Right atrium auricular region (tissue), 2 donors: ENCODE results near the gene APEH. TPM values are rescaled to one million over a fixed set of nuclear protein-coding genes. Genes with fewer than 3 reads are reported as not detected.

ENCODE experiments used
- DNase-seq: peaks from one replicate; pipeline ENCODE4 v3.0.0-alpha.2; 2019; ENCODE audit warnings: low spot score
- H3K27ac ChIP-seq, 2 donors: fragments of 200-600 bp; sonication (generic); 1 replicate in 1 of 2; 2 replicates in 1 of 2; pipeline ENCODE4 v1.5.1; 2016 to 2019
- H3K27me3 ChIP-seq, 2 donors: fragments of 200-600 bp; sonication (generic); one replicate each; pipeline versions ENCODE4 v1.5.1 to v1.6.0; 2017 to 2019
- H3K36me3 ChIP-seq: fragments of 200-600 bp; sonication (generic); one replicate; pipeline ENCODE4 v1.5.1; 2016
- H3K4me1 ChIP-seq, 2 donors: fragments of 200-600 bp; sonication (generic); one replicate each; pipeline versions ENCODE4 v1.5.1 to v1.6.0; 2017 to 2019
- H3K4me3 ChIP-seq, 2 donors: fragments of 200-600 bp; sonication (generic); 1 replicate in 1 of 2; 2 replicates in 1 of 2; pipeline ENCODE4 v1.5.1; 2017 to 2019; ENCODE audit warnings: mild to moderate bottlenecking in 1 of 2, moderate library complexity in 1 of 2
- H3K9me3 ChIP-seq, 2 donors: fragments of 200-600 bp; sonication (generic); one replicate each; pipeline ENCODE4 v1.5.1; 2019
- CTCF ChIP-seq, 2 donors: fragments of 200-600 bp; sonication (generic); IDR thresholded peaks; one replicate each; pipeline ENCODE4 v1.5.1; 2019; ENCODE audit warnings: antibody characterized with exemption in 2 of 2
- total RNA-seq, 2 donors: library from RNA; depleted of rRNA; stranded (reverse); fragments of >200 nt; gene quantifications; one replicate each; pipeline ENCODE4 v1.1.0, GENCODE V29; 2016

The APEH gene
- total RNA-seq, 2 donors from 2014 or later: 61.1 to 67.5 TPM

GRCh38 chr3:49646236-49646635, 27.9 kb upstream of the APEH start:
- H3K36me3 ChIP-seq: no peaks in the 10 kb centered on the region
- no peaks in the 10 kb centered on the region for H3K27me3 ChIP-seq
- TF ChIP-seq CTCF (IDR thresholded peaks at IDR 0.05): no peak
- no peak for DNase-seq
- H3K9me3 ChIP-seq: no peaks in the 10 kb centered on the region
- H3K27ac ChIP-seq: no peak overlapping the region
- H3K4me3 ChIP-seq: no peak overlapping the region
- peaks cover 0 to 14% of the 10 kb centered on the region in 2 donors for H3K4me1 ChIP-seq

GRCh38 chr3:49647741-49648140, 26.4 kb upstream of the APEH start:
- Histone ChIP-seq H3K9me3 (no peaks in the 10 kb centered on the region), H3K36me3 (no peaks in the 10 kb centered on the region), H3K4me3 (no peak overlapping the region), H3K27ac (peak overlapping the region; percentile 49 to 78), H3K27me3 (no peaks in the 10 kb centered on the region), H3K4me1 (peaks cover 0 to 14% of the 10 kb centered on the region in 2 donors)
- TF ChIP-seq CTCF (IDR thresholded peaks at IDR 0.05): no peak
- no peak for DNase-seq

GRCh38 chr3:49648354-49649019, 25.7 kb upstream of the APEH start:
- Histone ChIP-seq H3K27me3 (no peaks in the 10 kb centered on the region), H3K36me3 (no peaks in the 10 kb centered on the region), H3K4me3 (no peak overlapping the region), H3K4me1 (peaks cover 0 to 14% of the 10 kb centered on the region in 2 donors), H3K9me3 (no peaks in the 10 kb centered on the region), H3K27ac (peak overlapping the region; percentile 49 to 78)
- TF ChIP-seq CTCF (IDR thresholded peaks at IDR 0.05): no peak
- no peak for DNase-seq

- Histone ChIP-seq H3K9me3 (no peaks in the 10 kb centered on the region), H3K4me3 (no peak overlapping the region), H3K36me3 (no peaks in the 10 kb centered on the region), H3K4me1 (peaks cover 0 to 14% of the 10 kb centered on the region in 2 donors), H3K27me3 (no peaks in the 10 kb centered on the region), H3K27ac (no peak overlapping the region)
- no peak for DNase-seq
- no peak for TF ChIP-seq CTCF (IDR thresholded peaks at IDR 0.05)
Measured at GRCh38 chr3:49649576-49649975, 24.6 kb upstream of the APEH start.

GRCh38 chr3:49650177-49650576, 24.0 kb upstream of the APEH start:
- Histone ChIP-seq H3K36me3 (no peaks in the 10 kb centered on the region), H3K4me1 (peaks cover 0 to 14% of the 10 kb centered on the region in 2 donors), H3K27me3 (no peaks in the 10 kb centered on the region), H3K27ac (no peak overlapping the region), H3K9me3 (no peaks in the 10 kb centered on the region), H3K4me3 (no peak overlapping the region)
- no peak for DNase-seq
- no peak for TF ChIP-seq CTCF (IDR thresholded peaks at IDR 0.05)

- no peaks in the 10 kb centered on the region for H3K9me3 ChIP-seq
- peaks cover 0 to 14% of the 10 kb centered on the region in 2 donors for H3K4me1 ChIP-seq
- no peak for TF ChIP-seq CTCF (IDR thresholded peaks at IDR 0.05)
- no peak overlapping the region for H3K4me3 ChIP-seq
- no peak for DNase-seq
- no peaks in the 10 kb centered on the region for H3K36me3 ChIP-seq
- no peak overlapping the region for H3K27ac ChIP-seq
- no peaks in the 10 kb centered on the region for H3K27me3 ChIP-seq
Measured at GRCh38 chr3:49650637-49651036, 23.5 kb upstream of the APEH start.
